Gastrocnemius medialis (tissue), 4 donors: ENCODE measurements around the gene CLN3.
"Not testable (repeated sequence)": the region's sequence is repeated elsewhere in the genome, so short reads cannot be mapped to it uniquely, and the experiment has no call there.

Experiments
- CTCF ChIP-seq, 5 experiments: fragments of 450-650 bp in 3 of 5; fragments of 200-600 bp in 2 of 5; sonication (generic) in 2 of 5; IDR thresholded peaks in 4 of 5; conservative IDR thresholded peaks in 1 of 5; 1 replicate in 4 of 5; 2 replicates in 1 of 5; pipeline ENCODE4 v1.5.1; 2016 to 2019; ENCODE audit warnings: antibody characterized with exemption in 5 of 5, mild to moderate bottlenecking in 3 of 5, moderate library complexity in 3 of 5
- POLR2A ChIP-seq, 2 donors: fragments of 450-650 bp; IDR thresholded peaks; one replicate each; pipeline ENCODE4 v1.6.1; 2017; ENCODE audit warnings: antibody characterized with exemption in 2 of 2, mild to moderate bottlenecking in 2 of 2, moderate library complexity in 2 of 2

- not testable (repeated sequence) for TF ChIP-seq POLR2A (IDR thresholded peaks at IDR 0.05); CTCF (IDR thresholded peaks at IDR 0.05 in 4 of 5, conservative IDR thresholded peaks at IDR 0.05 in 1 of 5)
Observed at GRCh38 chr16:28527100-28527785, 35.4 kb upstream of the CLN3 start.
